Measurements from ENCODE around the gene RAD51B. TPM values are rescaled to one million over a fixed set of nuclear protein-coding genes. Genes with fewer than 3 reads are reported as not detected.

RAD51B gene
- total and polyA plus RNA-seq, 2 experiments from 2014 or later = 10.1 to 18.0 TPM

- no peaks in the 10 kb centered on the region for H3K9me3 ChIP-seq (ENCODE audit: low read depth)
- no peak overlapping the region for H3K4me3 ChIP-seq
- H3K27me3 ChIP-seq = no peaks in the 10 kb centered on the region
- 72% methylated on average over 9 of the region's 9 CpGs for whole genome bisulfite sequencing (ENCODE audit: low lambda C conversion rate, missing lambda C conversion rate)
- TF ChIP-seq EZH2 (IDR thresholded peaks at IDR 0.05; ENCODE audit: borderline replicate concordance) (no peak), EZH2phosphoT487 (IDR thresholded peaks at IDR 0.05; ENCODE audit: low read depth, severe bottlenecking, unreplicated experiment) (no peak)
- TF ChIP-seq, protein P1, sequence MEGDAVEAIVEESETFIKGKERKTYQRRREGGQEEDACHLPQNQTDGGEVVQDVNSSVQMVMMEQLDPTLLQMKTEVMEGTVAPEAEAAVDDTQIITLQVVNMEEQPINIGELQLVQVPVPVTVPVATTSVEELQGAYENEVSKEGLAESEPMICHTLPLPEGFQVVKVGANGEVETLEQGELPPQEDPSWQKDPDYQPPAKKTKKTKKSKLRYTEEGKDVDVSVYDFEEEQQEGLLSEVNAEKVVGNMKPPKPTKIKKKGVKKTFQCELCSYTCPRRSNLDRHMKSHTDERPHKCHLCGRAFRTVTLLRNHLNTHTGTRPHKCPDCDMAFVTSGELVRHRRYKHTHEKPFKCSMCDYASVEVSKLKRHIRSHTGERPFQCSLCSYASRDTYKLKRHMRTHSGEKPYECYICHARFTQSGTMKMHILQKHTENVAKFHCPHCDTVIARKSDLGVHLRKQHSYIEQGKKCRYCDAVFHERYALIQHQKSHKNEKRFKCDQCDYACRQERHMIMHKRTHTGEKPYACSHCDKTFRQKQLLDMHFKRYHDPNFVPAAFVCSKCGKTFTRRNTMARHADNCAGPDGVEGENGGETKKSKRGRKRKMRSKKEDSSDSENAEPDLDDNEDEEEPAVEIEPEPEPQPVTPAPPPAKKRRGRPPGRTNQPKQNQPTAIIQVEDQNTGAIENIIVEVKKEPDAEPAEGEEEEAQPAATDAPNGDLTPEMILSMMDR (IDR thresholded peaks at IDR 0.05; ENCODE audit: poor library complexity) = no peak
- no peaks in the 10 kb centered on the region for H3K9me2 ChIP-seq (replicated peaks; ENCODE audit: insufficient read depth)
- no peak for DNase-seq (ENCODE audit: low spot score)
- H3K36me3 ChIP-seq (replicated peaks; ENCODE audit: insufficient read depth, low read depth) = no peaks in the 10 kb centered on the region
- no peak overlapping the region for H2AFZ ChIP-seq
- H3K79me2 ChIP-seq = no peaks in the 10 kb centered on the region
- peaks cover 17% of the 10 kb centered on the region for H3K4me1 ChIP-seq (ENCODE audit: insufficient read depth)
- no peak overlapping the region for H3K4me2 ChIP-seq
- no peaks in the 10 kb centered on the region for H4K20me1 ChIP-seq (ENCODE audit: insufficient read depth, poor library complexity, severe bottlenecking)
- peak overlapping the region; percentile 40 for H3K27ac ChIP-seq
These were observed 493.5 kb downstream of the RAD51B start for GRCh38 chr14:68312884-68313610.

DNA sequence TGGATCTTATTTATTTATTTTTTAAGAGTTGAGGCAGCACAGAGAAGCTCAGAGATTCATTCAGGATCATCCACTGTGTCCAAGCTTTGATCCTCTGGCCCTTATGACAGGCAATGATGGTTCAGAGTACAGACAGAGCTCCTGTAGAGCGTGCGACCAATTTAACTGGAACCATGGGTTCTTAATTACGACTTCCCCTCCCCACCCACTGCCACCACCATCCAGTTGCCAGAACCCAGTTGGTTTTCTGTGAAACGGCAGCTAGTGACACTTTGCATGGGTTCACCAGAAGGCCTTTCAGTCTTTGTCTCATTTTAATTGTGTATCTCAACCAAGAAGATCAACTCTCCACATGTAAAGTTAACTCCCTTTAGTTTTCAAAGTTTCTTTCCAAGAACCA is 495.1 kb downstream of the RAD51B start:
- no peak for TF ChIP-seq EZH2 (IDR thresholded peaks at IDR 0.05; ENCODE audit: borderline replicate concordance)
- TF ChIP-seq EZH2phosphoT487 (IDR thresholded peaks at IDR 0.05; ENCODE audit: low read depth, severe bottlenecking, unreplicated experiment) = no peak
- TF ChIP-seq, protein P1 (IDR thresholded peaks at IDR 0.05; ENCODE audit: poor library complexity) = no peak
- Histone ChIP-seq H3K4me2 (no peak overlapping the region), H3K27me3 (no peaks in the 10 kb centered on the region), H4K20me1 (ENCODE audit: insufficient read depth, poor library complexity, severe bottlenecking) (no peaks in the 10 kb centered on the region), H3K27ac (no peak overlapping the region), H3K9me2 (replicated peaks; ENCODE audit: insufficient read depth) (no peaks in the 10 kb centered on the region), H3K9me3 (ENCODE audit: low read depth) (no peaks in the 10 kb centered on the region), H3K4me1 (ENCODE audit: insufficient read depth) (peaks cover 1% of the 10 kb centered on the region), H3K36me3 (replicated peaks; ENCODE audit: insufficient read depth, low read depth) (no peaks in the 10 kb centered on the region), H2AFZ (no peak overlapping the region), H3K4me3 (no peak overlapping the region), H3K79me2 (no peaks in the 10 kb centered on the region)
- DNase-seq (ENCODE audit: low spot score) = no peak
- WGBS (ENCODE audit: low lambda C conversion rate, missing lambda C conversion rate) = 69% methylated on average over 4 of the region's 4 CpGs

DNA sequence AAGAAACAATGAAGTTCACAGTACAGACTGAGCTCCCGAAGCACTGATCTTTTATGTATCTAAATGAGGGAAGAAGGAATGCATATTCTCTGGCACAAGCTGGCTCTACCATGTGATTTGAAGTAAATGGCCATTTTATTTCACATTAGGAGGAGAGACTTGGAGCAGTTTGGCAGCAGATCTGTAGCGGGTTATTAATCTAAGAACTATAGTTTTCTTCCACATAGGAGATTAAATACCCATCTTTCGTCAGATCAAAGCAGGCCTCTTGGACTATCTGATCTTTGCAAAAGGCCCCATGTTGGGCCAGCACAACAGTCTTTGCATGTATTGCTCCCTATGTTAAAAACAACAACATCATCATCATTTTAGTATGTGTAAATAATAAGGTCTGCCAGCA is 495.5 kb downstream of the RAD51B start:
- DNase-seq (ENCODE audit: low spot score) = no peak
- Histone ChIP-seq H3K27ac (no peak overlapping the region), H3K79me2 (no peaks in the 10 kb centered on the region), H3K27me3 (no peaks in the 10 kb centered on the region), H2AFZ (no peak overlapping the region), H4K20me1 (ENCODE audit: insufficient read depth, poor library complexity, severe bottlenecking) (no peaks in the 10 kb centered on the region), H3K4me1 (ENCODE audit: insufficient read depth) (no peaks in the 10 kb centered on the region), H3K36me3 (replicated peaks; ENCODE audit: insufficient read depth, low read depth) (no peaks in the 10 kb centered on the region), H3K9me3 (ENCODE audit: low read depth) (no peaks in the 10 kb centered on the region), H3K9me2 (replicated peaks; ENCODE audit: insufficient read depth) (no peaks in the 10 kb centered on the region), H3K4me3 (no peak overlapping the region), H3K4me2 (no peak overlapping the region)
- TF ChIP-seq EZH2 (IDR thresholded peaks at IDR 0.05; ENCODE audit: borderline replicate concordance) = no peak
- TF ChIP-seq, protein P1 (IDR thresholded peaks at IDR 0.05; ENCODE audit: poor library complexity) = no peak
- TF ChIP-seq EZH2phosphoT487 (IDR thresholded peaks at IDR 0.05; ENCODE audit: low read depth, severe bottlenecking, unreplicated experiment) = no peak
- WGBS (ENCODE audit: low lambda C conversion rate, missing lambda C conversion rate) = 79% methylated on average over 3 of the region's 3 CpGs

Data from hepatocyte (in vitro differentiated cells).